GM19239 (cell line): ENCODE data around the gene DGKE.

Experiments used
- DNase-seq: peaks from one replicate; pipeline ENCODE4 v3.0.0; 2011; ENCODE audit warnings: low spot score; ENCODE audit not compliant: insufficient read length
- FAIRE-seq: peaks from 2 replicates; lab custom pipeline; 2011; peaks lifted over from hg19 to GRCh38; lab: Jason Lieb, UNC

DGKE gene

GRCh38 chr17:56838687-56839086, 4.7 kb downstream of the DGKE start:
- FAIRE-seq (no peak), DNase-seq (no peak)

- FAIRE-seq, result no peak
- no peak for DNase-seq
These were observed 8.6 kb downstream of the DGKE start for GRCh38 chr17:56842577-56842976.

- DNase-seq, result no peak
- FAIRE-seq, result no peak
These were observed 12.0 kb downstream of the DGKE start for GRCh38 chr17:56845934-56846333.

- DNase-seq (no peak), FAIRE-seq (no peak)
These were observed 13.2 kb downstream of the DGKE start for GRCh38 chr17:56847106-56847505.

- DNase-seq (no peak), FAIRE-seq (peak; percentile 23)
These were observed 15.2 kb downstream of the DGKE start for GRCh38 chr17:56849131-56849530.

- FAIRE-seq (no peak), DNase-seq (no peak)
These were observed 16.6 kb downstream of the DGKE start for GRCh38 chr17:56850591-56850990.

GRCh38 chr17:56851008-56851407, 17.1 kb downstream of the DGKE start:
- DNase-seq, result no peak
- no peak for FAIRE-seq

- FAIRE-seq (no peak), DNase-seq (no peak)
These were observed 27.9 kb downstream of the DGKE start for GRCh38 chr17:56861899-56862298.

- no peak for FAIRE-seq
- DNase-seq, result no peak
These were observed 30.0 kb downstream of the DGKE start for GRCh38 chr17:56863974-56864373.

GRCh38 chr17:56866076-56866475, 32.1 kb downstream of the DGKE start:
- FAIRE-seq (no peak), DNase-seq (no peak)

- FAIRE-seq (no peak), DNase-seq (no peak)
These were observed 32.5 kb downstream of the DGKE start for GRCh38 chr17:56866496-56866895.

- DNase-seq, result no peak
- FAIRE-seq, result no peak
These were observed 34.0 kb downstream of the DGKE start for GRCh38 chr17:56867948-56868376.

GRCh38 chr17:56868716-56869115, 34.8 kb downstream of the DGKE start:
- FAIRE-seq (no peak), DNase-seq (no peak)

- no peak for DNase-seq
- peak; percentile 56 for FAIRE-seq
These were observed 36.2 kb downstream of the DGKE start for GRCh38 chr17:56870081-56870651.

GRCh38 chr17:56876766-56877179, 42.8 kb downstream of the DGKE start:
- no peak for FAIRE-seq
- no peak for DNase-seq

- DNase-seq (no peak), FAIRE-seq (no peak)
These were observed 45.3 kb downstream of the DGKE start for GRCh38 chr17:56879280-56879679.

GRCh38 chr17:56880133-56880532, 46.2 kb downstream of the DGKE start:
- DNase-seq, result no peak
- no peak for FAIRE-seq

- FAIRE-seq, result no peak
- DNase-seq, result no peak
These were observed 46.6 kb downstream of the DGKE start for GRCh38 chr17:56880571-56880970.

- FAIRE-seq, result no peak
- DNase-seq, result no peak
These were observed 47.8 kb downstream of the DGKE start for GRCh38 chr17:56881685-56882295.

- FAIRE-seq, result no peak
- no peak for DNase-seq
These were observed 49.7 kb downstream of the DGKE start for GRCh38 chr17:56883616-56884015.

- FAIRE-seq (no peak), DNase-seq (no peak)
These were observed 50.7 kb downstream of the DGKE start for GRCh38 chr17:56884483-56885311.

GRCh38 chr17:56885312-56885657, 51.3 kb downstream of the DGKE start:
- FAIRE-seq, result no peak

More at GRCh38 chr17:56885312-56885657, 51.3 kb downstream of the DGKE start:
- DNase-seq, result no peak
